ENCODE data around the gene ERH. TPM values are rescaled to one million over a fixed set of nuclear protein-coding genes. Genes with fewer than 3 reads are reported as not detected.

Gene ERH
- total and polyA plus RNA-seq, 10 of the 15 experiments (the other 5 are each of a cell fraction or from before 2014, with no cell fraction given), result 255 to 852 (median 382) TPM

DNA sequence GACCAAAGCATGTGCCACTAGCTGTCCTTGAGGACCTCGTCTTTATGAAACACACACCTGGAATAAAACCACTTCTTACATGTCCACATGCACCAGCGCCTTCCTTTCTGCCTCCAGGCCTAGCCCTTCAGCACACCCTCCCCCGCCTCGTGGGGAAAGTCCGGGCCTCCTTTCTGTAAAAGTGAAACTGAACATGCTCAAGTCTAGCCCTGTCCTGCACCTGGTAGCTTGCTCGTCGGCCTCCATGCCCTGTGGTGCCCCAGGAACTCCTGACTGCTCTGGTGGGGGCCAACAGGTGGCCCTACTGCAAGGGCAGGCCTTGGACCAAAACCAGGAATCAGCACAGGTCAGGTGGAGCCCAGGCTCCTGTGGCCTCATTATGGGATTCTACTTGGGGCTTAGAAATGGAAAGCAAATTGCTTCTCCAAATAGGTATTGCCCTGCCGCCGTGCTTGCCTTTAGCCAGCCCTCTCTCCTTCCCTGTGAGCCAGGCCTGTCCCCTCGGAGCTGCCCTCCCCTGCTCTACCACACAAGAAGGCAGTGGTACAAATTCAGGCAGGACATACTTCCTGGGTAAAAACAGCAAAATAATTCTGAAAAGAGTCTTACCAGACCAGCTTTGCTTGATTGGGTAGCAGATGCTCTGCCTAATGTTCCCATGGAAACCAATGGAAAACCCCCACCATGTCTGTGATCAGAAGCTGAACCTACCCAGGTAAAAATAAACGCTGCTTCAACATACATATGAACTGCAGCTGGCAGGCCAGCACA, 43.5 kb downstream of the ERH start (continued):
- no peak for TF ChIP-seq RBBP5 (conservative IDR thresholded peaks at IDR 0.05)
- no peak for TF ChIP-seq GABPA (IDR thresholded peaks at IDR 0.05; ENCODE audit: low read depth)
- no peak for TF ChIP-seq HDGF (IDR thresholded peaks at IDR 0.05)
- no peak for TF ChIP-seq SREBF1 (IDR thresholded peaks at IDR 0.05; ENCODE audit: low read length)
- TF ChIP-seq TCF3 (IDR thresholded peaks at IDR 0.05; ENCODE audit: borderline replicate concordance, insufficient read depth, low read depth, low read length), result peak; percentile 89; the same call in 1 of the 2 replicates
- no peak for TF ChIP-seq ZSCAN29 (IDR thresholded peaks at IDR 0.05)
- no peak; the same call in 1 of the 2 replicates for TF ChIP-seq SMC3 (IDR thresholded peaks at IDR 0.05; ENCODE audit: borderline replicate concordance, low read length)
- TF ChIP-seq IKZF2 (IDR thresholded peaks at IDR 0.05), result peak; percentile 77 to 79
- no peak for TF ChIP-seq MYB (IDR thresholded peaks at IDR 0.05; ENCODE audit: borderline replicate concordance, low read depth, low read length)
- TF ChIP-seq, protein P1, sequence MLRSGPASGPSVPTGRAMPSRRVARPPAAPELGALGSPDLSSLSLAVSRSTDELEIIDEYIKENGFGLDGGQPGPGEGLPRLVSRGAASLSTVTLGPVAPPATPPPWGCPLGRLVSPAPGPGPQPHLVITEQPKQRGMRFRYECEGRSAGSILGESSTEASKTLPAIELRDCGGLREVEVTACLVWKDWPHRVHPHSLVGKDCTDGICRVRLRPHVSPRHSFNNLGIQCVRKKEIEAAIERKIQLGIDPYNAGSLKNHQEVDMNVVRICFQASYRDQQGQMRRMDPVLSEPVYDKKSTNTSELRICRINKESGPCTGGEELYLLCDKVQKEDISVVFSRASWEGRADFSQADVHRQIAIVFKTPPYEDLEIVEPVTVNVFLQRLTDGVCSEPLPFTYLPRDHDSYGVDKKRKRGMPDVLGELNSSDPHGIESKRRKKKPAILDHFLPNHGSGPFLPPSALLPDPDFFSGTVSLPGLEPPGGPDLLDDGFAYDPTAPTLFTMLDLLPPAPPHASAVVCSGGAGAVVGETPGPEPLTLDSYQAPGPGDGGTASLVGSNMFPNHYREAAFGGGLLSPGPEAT (IDR thresholded peaks at IDR 0.05; ENCODE audit: low read depth), result peak; percentile 81; the same call in 1 of the 2 replicates
- no peak for TF ChIP-seq ZNF217 (IDR thresholded peaks at IDR 0.05)
- no peak for TF ChIP-seq KAT2A (conservative IDR thresholded peaks at IDR 0.05; ENCODE audit: control insufficient read depth, low read depth, low read length)
- peak; percentile 76 for TF ChIP-seq GATAD2B (conservative IDR thresholded peaks at IDR 0.05; ENCODE audit: low read depth)
- peak; percentile 77 for TF ChIP-seq DPF2 (IDR thresholded peaks at IDR 0.05)
- TF ChIP-seq, protein P2, sequence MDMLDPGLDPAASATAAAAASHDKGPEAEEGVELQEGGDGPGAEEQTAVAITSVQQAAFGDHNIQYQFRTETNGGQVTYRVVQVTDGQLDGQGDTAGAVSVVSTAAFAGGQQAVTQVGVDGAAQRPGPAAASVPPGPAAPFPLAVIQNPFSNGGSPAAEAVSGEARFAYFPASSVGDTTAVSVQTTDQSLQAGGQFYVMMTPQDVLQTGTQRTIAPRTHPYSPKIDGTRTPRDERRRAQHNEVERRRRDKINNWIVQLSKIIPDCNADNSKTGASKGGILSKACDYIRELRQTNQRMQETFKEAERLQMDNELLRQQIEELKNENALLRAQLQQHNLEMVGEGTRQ (IDR thresholded peaks at IDR 0.05; ENCODE audit: borderline replicate concordance, low read depth, low read length), result no peak
- TF ChIP-seq ETV6 (conservative IDR thresholded peaks at IDR 0.05 in 1 of 2, IDR thresholded peaks at IDR 0.05 in 1 of 2; ENCODE audit: borderline replicate concordance in 1 of 2, low read depth in 1 of 2), result 0 out of 4 replicates have a peak, but pooled peaks of 1 of the 2 experiments have one; percentile 55
- TF ChIP-seq CREM (IDR thresholded peaks at IDR 0.05; ENCODE audit: low read depth), result peak; percentile 60
- TF ChIP-seq PBX3 (IDR thresholded peaks at IDR 0.05; ENCODE audit: insufficient replicate concordance, low read depth, low read length), result no peak
- TF ChIP-seq ZBED1 (IDR thresholded peaks at IDR 0.05; ENCODE audit: borderline replicate concordance), result peak; percentile 18; the same call in 1 of the 2 replicates
- no peak for TF ChIP-seq NFYA (IDR thresholded peaks at IDR 0.05; ENCODE audit: borderline replicate concordance, low read depth, low read length)
- TF ChIP-seq, protein P3, sequence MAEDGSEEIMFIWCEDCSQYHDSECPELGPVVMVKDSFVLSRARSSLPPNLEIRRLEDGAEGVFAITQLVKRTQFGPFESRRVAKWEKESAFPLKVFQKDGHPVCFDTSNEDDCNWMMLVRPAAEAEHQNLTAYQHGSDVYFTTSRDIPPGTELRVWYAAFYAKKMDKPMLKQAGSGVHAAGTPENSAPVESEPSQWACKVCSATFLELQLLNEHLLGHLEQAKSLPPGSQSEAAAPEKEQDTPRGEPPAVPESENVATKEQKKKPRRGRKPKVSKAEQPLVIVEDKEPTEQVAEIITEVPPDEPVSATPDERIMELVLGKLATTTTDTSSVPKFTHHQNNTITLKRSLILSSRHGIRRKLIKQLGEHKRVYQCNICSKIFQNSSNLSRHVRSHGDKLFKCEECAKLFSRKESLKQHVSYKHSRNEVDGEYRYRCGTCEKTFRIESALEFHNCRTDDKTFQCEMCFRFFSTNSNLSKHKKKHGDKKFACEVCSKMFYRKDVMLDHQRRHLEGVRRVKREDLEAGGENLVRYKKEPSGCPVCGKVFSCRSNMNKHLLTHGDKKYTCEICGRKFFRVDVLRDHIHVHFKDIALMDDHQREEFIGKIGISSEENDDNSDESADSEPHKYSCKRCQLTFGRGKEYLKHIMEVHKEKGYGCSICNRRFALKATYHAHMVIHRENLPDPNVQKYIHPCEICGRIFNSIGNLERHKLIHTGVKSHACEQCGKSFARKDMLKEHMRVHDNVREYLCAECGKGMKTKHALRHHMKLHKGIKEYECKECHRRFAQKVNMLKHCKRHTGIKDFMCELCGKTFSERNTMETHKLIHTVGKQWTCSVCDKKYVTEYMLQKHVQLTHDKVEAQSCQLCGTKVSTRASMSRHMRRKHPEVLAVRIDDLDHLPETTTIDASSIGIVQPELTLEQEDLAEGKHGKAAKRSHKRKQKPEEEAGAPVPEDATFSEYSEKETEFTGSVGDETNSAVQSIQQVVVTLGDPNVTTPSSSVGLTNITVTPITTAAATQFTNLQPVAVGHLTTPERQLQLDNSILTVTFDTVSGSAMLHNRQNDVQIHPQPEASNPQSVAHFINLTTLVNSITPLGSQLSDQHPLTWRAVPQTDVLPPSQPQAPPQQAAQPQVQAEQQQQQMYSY (CRISPR knock-in tag; IDR thresholded peaks at IDR 0.05), result no peak
- TF ChIP-seq POLR2AphosphoS5 (IDR thresholded peaks at IDR 0.05; ENCODE audit: low read length), result peak; percentile 69; the same call in 1 of the 2 replicates
